Right atrium auricular region (tissue), 2 donors: ENCODE data around the gene BCAS1. TPM values are rescaled to one million over a fixed set of nuclear protein-coding genes. Genes with fewer than 3 reads are reported as not detected.

ENCODE experiments used
- DNase-seq: peaks from one replicate; pipeline ENCODE4 v3.0.0-alpha.2; 2019; ENCODE audit warnings: low spot score
- H3K27ac ChIP-seq, 2 donors: fragments of 200-600 bp; sonication (generic); 1 replicate in 1 of 2; 2 replicates in 1 of 2; pipeline ENCODE4 v1.5.1; 2016 to 2019
- H3K27me3 ChIP-seq, 2 donors: fragments of 200-600 bp; sonication (generic); one replicate each; pipeline versions ENCODE4 v1.5.1 to v1.6.0; 2017 to 2019
- H3K36me3 ChIP-seq: fragments of 200-600 bp; sonication (generic); one replicate; pipeline ENCODE4 v1.5.1; 2016
- H3K4me1 ChIP-seq, 2 donors: fragments of 200-600 bp; sonication (generic); one replicate each; pipeline versions ENCODE4 v1.5.1 to v1.6.0; 2017 to 2019
- H3K4me3 ChIP-seq, 2 donors: fragments of 200-600 bp; sonication (generic); 1 replicate in 1 of 2; 2 replicates in 1 of 2; pipeline ENCODE4 v1.5.1; 2017 to 2019; ENCODE audit warnings: mild to moderate bottlenecking in 1 of 2, moderate library complexity in 1 of 2
- H3K9me3 ChIP-seq, 2 donors: fragments of 200-600 bp; sonication (generic); one replicate each; pipeline ENCODE4 v1.5.1; 2019
- CTCF ChIP-seq, 2 donors: fragments of 200-600 bp; sonication (generic); IDR thresholded peaks; one replicate each; pipeline ENCODE4 v1.5.1; 2019; ENCODE audit warnings: antibody characterized with exemption in 2 of 2
- total RNA-seq, 2 donors: library from RNA; depleted of rRNA; stranded (reverse); fragments of >200 nt; gene quantifications; one replicate each; pipeline ENCODE4 v1.1.0, GENCODE V29; 2016

The BCAS1 gene
- total RNA-seq, 2 donors from 2014 or later = not detected

DNA sequence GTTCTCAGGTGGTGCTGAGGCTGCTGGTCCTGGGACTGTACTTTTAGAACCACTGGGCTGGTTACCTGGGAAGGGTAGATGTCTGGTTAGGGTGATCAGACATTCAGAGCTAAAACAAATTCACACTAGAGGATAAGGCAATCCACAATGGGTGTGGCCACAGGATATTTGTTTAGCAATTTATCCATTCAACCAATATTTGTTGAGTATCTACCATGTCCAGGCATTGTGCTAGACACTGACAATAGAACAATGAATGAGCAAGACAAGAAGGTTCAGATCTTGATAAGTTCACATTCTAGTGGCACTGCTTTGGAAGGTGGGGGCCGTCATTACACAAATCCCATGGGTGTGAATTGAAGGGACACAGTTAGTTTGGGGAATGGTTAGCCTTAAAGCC, 131.7 kb downstream of the BCAS1 start:
- H3K27ac ChIP-seq = peak overlapping the region; percentile 47 to 71
- no peaks in the 10 kb centered on the region for H3K36me3 ChIP-seq
- DNase-seq = no peak
- TF ChIP-seq CTCF (IDR thresholded peaks at IDR 0.05) = no peak
- no peak overlapping the region for H3K4me3 ChIP-seq
- no peaks in the 10 kb centered on the region for H3K9me3 ChIP-seq
- H3K4me1 ChIP-seq = peaks cover 0 to 43% of the 10 kb centered on the region in 2 donors
- H3K27me3 ChIP-seq = no peaks in the 10 kb centered on the region

DNA sequence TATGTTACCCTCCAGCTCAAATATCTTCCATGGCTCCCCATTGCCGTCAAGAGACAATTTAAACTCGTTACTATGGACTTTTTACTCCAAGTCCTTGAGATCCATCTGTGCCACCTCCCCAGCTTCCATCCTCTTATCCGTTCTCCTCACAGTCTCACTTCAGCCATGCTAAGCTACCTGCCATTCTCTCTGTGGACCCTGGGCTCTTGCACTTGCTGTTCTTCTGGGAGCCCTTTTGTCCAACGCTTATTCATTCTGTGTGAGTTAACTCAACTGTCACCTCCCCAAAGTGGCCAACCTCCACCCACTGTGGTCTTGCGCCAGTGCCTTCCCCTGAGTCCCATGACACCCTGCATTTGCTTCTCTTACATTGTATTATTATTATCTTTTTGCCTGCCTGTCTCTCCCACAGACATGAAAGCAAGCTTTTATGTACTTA, 132.4 kb downstream of the BCAS1 start:
- no peaks in the 10 kb centered on the region for H3K27me3 ChIP-seq
- H3K9me3 ChIP-seq = no peaks in the 10 kb centered on the region
- H3K27ac ChIP-seq = no peak overlapping the region
- no peak for TF ChIP-seq CTCF (IDR thresholded peaks at IDR 0.05)
- DNase-seq = no peak
- no peak overlapping the region for H3K4me3 ChIP-seq
- peaks cover 0 to 40% of the 10 kb centered on the region in 2 donors for H3K4me1 ChIP-seq
- H3K36me3 ChIP-seq = no peaks in the 10 kb centered on the region

GRCh38 chr20:53937339-53937741, 133.1 kb downstream of the BCAS1 start:
- TF ChIP-seq CTCF (IDR thresholded peaks at IDR 0.05) = no peak
- no peak for DNase-seq
- Histone ChIP-seq H3K4me3 (no peak overlapping the region), H3K4me1 (peaks cover 0 to 40% of the 10 kb centered on the region in 2 donors), H3K27ac (no peak overlapping the region), H3K36me3 (no peaks in the 10 kb centered on the region), H3K9me3 (no peaks in the 10 kb centered on the region), H3K27me3 (no peaks in the 10 kb centered on the region)

DNA sequence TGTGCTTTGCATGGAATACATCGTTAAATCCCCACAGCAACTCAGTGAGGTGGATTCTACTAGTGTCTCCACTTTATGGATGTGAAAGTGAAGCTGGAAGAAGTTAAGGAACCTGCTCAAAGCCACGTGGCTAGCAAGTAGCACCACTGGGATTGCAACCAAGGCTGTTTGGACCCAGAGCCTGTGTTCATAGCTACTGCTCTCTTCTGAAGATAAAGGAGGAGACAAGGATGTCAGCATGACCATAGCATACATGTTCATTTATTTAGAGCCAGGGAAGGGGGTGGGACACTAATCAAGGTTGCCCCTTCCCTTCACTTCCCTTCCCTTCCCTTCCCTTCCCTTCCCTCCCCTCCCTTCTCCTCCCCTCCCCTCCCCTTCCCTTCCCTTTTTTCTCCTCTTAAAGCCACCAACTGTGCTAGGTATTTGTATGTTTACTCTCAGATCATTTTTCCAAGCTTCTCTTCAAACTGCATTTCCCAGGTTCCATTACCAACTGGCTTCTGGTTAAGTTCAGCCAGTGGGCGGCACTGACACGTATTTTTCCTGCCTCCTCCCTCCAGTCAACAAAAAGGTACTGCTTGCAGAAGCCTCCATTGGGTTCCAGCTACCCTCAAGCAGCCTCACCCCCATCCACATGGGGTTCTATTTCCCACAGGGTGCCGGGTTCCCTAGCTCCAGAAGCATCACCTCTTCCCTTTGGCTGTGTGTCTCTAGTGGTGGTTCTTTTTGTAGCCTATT, 134.9 kb downstream of the BCAS1 start:
- peak overlapping the region; percentile 69 to 80 for H3K27ac ChIP-seq

DNA sequence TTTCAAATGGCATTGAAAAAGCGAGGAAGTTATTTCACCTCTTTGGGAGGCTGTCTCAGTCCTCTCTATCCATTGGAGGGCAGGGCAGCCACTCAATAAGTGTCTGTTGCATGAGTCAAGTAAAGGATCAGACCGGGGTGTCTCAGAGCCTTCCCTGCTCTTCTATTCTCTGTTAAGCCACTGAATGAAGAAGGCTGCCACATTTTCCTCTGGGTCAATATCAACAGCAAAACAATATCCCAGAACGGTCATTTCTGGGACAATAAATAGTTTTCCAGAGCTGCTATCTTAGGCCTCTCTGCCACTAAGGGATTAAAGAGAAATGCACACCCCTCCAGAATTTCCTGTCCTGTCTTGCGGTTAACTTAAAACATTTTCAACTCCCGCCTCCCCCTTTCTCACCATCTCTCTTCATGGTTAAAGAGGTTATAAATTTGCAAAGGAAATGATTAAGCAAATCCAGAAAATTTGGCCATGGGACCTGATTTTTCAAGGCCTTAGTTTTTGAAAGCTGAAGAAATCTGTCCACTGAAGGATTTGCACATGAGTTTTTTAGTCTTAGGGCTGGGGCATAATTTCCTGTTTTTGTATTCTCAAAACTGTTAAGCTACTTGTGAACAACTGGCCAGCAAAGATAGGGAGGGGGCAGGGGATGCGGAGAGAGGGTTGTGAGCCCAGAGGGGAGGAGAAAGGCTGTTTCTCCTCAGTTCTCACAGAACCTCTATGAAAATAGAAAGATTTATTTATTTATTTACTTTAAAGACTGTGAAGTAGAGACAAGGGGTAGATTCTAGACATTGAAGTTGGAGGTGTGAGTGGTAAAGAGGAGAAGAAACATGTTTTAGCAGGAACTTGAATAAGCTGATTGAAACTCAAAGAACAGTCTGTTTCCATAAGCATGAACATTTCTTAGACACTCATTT, 135.7 kb downstream of the BCAS1 start:
- Histone ChIP-seq H3K9me3 (no peaks in the 10 kb centered on the region), H3K27ac (peak overlapping the region; percentile 69 to 80), H3K4me3 (no peak overlapping the region), H3K4me1 (peaks cover 0 to 25% of the 10 kb centered on the region in 2 donors), H3K36me3 (no peaks in the 10 kb centered on the region), H3K27me3 (no peaks in the 10 kb centered on the region)
- no peak for DNase-seq
- no peak for TF ChIP-seq CTCF (IDR thresholded peaks at IDR 0.05)

More for the DNA sequence above, 134.9 kb downstream of the BCAS1 start:
- TF ChIP-seq CTCF (IDR thresholded peaks at IDR 0.05) = no peak
- H3K4me3 ChIP-seq = no peak overlapping the region
- H3K9me3 ChIP-seq = no peaks in the 10 kb centered on the region
- H3K27me3 ChIP-seq = no peaks in the 10 kb centered on the region
- H3K36me3 ChIP-seq = no peaks in the 10 kb centered on the region
- H3K4me1 ChIP-seq = peaks cover 0 to 34% of the 10 kb centered on the region in 2 donors
- DNase-seq = no peak
